ENCODE results near the gene TTC34.
"Not testable (repeated sequence)": the region's sequence is repeated elsewhere in the genome, so short reads cannot be mapped to it uniquely, and the experiment has no call there.

The TTC34 gene

GRCh38 chr1:2759433-2759832 lies 42.1 kb downstream of the TTC34 start:
- not testable (repeated sequence) for DNase-seq

DNA sequence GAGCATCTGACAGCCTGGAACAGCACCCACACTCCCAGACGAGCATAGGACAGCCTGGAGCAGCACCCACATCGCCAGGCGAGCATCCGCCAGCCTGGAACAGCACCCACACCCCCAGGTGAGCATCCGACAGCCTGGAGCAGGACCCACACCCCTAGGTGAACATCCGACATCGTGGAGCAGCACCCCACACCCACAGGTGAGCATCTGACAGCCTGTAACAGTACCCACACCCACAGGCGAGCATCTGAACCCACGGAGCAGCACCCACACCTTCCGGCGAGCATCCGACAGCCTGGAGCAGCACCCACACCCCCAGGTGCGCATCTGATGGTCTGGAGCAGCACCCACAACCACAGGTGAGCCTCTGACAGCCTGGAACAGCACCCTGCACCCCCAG lies 44.0 kb downstream of the TTC34 start:
- DNase-seq = not testable (repeated sequence)

DNA sequence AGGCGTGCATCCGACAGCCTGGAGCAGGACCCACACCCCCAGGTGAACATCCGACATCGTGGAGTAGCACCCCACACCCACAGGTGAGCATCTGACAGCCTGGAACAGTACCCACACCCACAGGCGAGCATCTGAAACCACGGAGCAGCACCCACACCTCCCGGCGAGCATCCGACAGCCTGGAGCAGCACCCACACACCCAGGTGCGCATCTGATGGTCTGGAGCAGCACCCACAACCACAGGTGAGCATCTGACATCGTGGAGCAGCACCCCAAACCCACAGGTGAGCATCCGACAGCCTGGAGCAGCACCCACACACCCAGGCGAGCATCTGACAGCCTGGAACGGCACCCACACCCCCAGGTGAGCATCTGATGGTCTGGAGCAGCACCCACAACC lies 46.1 kb downstream of the TTC34 start:
- DNase-seq = not testable (repeated sequence)

- not testable (repeated sequence) for DNase-seq
Observed at GRCh38 chr1:2754597-2754996, 46.9 kb downstream of the TTC34 start.

GRCh38 chr1:2752503-2752902 lies 49.0 kb downstream of the TTC34 start:
- DNase-seq = not testable (repeated sequence)

DNA sequence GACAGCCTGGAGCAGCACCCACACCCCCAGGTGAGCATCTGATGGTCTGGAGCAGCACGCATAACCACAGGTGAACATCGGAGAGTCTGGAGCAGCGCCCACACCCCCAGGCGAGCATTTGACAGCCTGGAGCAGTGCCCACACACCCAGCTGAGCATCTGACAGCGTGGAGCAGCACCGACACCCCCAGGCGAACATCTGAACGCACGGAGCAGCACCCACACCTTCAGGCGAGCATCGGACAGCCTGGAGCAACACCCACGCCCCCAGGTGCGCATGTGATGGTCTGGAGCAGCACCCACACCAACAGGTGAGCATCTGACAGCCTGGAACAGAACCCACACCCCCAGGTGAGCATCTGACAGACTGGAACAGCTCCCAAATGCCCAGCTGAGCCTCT lies 49.6 kb downstream of the TTC34 start:
- DNase-seq = not testable (repeated sequence)

- not testable (repeated sequence) for DNase-seq
Observed at GRCh38 chr1:2750766-2751730, 50.4 kb downstream of the TTC34 start.

GRCh38 chr1:2750041-2750680 lies 51.3 kb downstream of the TTC34 start:
- DNase-seq = not testable (repeated sequence)

DNA sequence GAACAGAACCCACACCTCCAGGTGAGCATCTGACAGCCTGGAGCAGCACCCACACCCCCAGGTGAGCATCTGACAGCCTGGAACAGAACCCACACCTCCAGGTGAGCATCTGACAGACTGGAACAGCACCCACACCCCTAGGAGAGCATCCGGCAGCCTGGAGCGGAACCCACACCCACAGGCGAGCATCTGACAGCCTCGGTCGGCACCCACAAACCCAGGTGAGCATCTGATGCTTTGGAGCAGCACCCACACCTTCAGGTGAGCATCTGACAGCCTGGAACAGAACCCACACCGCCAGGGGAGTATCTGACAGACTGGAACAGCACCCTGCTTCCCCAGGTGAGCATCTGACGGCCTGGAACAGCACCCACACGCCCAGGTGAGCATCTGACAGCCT lies 52.9 kb downstream of the TTC34 start:
- DNase-seq = not testable (repeated sequence)

GRCh38 chr1:2694796-2695195 lies 106.7 kb downstream of the TTC34 start:
- DNase-seq = not testable (repeated sequence)

DNA sequence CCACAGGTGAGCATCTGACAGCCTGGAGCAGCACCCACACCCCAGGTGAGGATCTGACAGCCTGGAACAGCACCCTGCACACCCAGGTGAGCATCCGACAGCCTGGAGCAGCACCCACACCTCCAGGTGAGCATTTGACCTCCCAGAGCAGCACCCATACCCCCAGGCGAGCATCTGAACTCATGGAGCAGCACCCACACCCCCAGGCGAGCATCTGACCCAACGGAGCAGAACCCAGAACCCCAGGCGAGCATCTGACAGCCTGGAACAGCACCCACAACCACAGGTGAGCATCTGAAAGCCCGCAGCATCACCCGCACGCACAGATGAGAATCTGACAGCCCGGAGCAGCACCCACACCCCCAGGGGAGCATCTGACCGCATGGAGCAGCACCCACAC lies 111.3 kb downstream of the TTC34 start:
- DNase-seq = not testable (repeated sequence)

DNA sequence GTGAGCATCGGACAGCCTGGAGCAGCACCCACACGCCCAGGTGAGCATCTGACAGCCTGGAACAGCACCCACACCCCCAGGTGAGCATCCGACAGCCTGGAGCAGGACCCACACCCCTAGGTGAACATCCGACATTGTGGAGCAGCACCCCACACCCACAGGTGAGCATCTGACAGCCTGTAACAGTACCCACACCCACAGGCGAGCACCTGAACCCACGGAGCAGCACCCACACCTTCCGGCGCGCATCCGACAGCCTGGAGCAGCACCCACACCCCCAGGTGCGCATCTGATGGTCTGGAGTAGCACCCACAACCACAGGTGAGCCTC lies 113.2 kb downstream of the TTC34 start:
- DNase-seq = not testable (repeated sequence)

- DNase-seq = not testable (repeated sequence)
Observed at GRCh38 chr1:2687638-2688335, 113.7 kb downstream of the TTC34 start.

- DNase-seq = not testable (repeated sequence)
Observed at GRCh38 chr1:2687174-2687591, 114.3 kb downstream of the TTC34 start.

DNA sequence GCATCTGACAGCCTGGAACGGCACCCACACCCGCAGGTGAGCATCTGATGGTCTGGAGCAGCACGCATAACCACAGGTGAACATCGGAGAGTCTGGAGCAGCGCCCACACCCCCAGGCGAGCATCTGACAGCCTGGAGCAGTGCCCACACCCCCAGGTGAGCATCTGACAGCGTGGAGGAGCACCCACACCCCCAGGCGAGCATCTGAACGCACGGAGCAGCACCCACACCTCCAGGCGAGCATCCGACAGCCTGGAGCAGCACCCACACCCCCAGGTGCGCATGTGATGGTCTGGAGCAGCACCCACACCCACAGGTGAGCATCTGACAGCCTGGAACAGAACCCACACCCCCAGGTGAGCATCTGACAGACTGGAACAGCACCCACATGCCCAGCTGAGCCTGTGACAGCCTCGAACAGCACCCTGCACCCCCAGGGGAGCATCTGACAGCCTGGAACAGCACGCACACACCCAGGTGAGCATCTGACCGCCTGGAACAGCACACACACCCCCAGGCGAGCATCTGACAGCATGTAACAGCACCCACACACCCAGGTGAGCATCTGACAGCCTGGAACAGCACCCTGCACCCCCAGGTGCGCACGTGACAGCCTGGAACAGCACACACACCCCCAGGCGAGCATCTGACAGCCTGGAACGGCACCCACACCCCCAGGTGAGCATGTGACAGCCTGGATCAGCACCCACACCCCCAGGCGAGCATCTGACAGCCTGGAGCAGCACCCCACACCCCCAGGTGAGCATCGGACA lies 115.2 kb downstream of the TTC34 start:
- not testable (repeated sequence) for DNase-seq

- DNase-seq = not testable (repeated sequence)
Observed at GRCh38 chr1:2685671-2686070, 115.8 kb downstream of the TTC34 start.

DNA sequence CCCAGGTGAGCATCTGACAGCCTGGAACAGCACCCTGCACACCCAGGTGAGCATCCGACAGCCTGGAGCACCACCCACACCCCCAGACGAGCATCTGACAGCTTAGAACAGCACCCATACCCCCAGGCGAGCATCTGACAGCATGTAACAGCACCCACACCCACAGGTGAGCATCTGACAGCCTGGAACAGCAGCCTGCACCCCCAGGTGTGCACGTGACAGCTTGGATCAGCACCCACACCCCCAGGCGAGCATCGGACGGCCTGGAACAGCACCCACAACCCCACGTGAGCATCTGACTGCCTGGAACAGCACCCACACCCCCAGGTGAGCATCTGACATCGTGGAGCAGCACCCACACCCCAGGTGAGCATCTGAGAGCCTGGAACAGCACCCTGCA lies 116.6 kb downstream of the TTC34 start:
- not testable (repeated sequence) for DNase-seq

GRCh38 chr1:2684000-2684399 lies 117.5 kb downstream of the TTC34 start:
- DNase-seq = not testable (repeated sequence)

DNA sequence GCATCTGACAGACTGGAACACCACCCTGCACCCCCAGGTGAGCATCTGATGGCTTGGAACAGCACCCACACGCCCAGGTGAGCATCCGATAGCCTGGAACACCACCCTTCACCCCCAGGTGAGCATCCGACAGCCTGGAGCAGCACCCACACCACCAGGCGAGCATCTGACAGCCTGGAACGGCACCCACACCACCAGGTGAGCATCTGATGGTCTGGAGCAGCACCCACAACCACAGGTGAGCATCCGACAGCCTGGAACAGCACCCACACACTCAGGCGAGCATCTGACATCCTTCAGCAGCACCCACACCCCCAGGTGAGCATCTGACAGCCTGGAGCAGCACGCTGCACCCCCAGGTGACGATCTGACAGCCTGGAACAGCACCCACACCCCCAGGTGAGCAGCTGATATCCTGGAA lies 118.2 kb downstream of the TTC34 start:
- not testable (repeated sequence) for DNase-seq

DNA sequence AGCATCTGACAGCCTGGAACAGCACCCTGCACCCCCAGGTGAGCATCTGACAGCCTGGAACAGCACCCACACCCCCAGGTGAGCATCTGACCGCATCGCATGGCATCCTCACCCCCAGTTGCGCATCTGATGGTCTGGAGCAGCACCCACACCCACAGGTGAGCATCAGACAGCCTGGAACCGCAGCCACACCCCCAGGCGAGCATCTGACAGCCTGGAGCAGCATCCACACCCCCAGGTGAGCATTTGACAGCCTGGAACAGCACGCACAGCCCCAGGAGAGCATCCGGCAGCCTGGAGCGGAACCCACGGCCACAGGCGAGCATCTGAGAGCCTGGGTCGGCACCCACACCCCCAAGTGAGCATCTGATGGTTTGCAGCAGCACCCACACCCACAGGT lies 118.6 kb downstream of the TTC34 start:
- DNase-seq = not testable (repeated sequence)

GRCh38 chr1:2676726-2677125 lies 124.8 kb downstream of the TTC34 start:
- not testable (repeated sequence) for DNase-seq

DNA sequence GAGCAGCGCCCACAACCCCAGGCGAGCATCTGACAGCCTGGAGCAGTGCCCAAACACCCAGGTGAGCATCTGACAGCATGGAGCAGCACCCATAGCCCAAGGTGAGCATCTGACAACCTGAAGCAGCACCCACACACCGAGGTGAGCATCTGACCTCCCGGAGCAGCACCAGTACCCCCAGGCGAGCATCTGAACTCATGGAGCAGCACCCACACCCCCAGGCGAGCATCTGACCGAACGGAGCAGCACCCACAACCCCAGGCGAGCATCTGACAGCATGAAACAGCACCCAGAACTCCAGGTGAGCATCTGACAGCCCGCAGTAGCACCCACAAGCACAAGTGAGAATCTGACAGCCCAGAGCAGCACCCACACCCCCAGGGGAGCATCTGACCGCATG lies 129.8 kb downstream of the TTC34 start:
- not testable (repeated sequence) for DNase-seq

All from stimulated activated CD4-positive, alpha-beta T cell treated with anti-CD3 and anti-CD28 coated beads, Interleukin-2, amount 100 ng/mL, for 48 hours (primary cell).